GM19099 (cell line): ENCODE data around the gene ARMC2.

Source experiments
- POLR2A ChIP-seq: IDR thresholded peaks from 3 replicates; pipeline ENCODE4 v1.6.1; 2011; ENCODE audit warnings: low read depth; ENCODE audit not compliant: insufficient read length; ENCODE audit errors: extremely low read depth

Gene ARMC2

GRCh38 chr6:109014606-109015005 is 166.4 kb downstream of the ARMC2 start:
- no peak for TF ChIP-seq POLR2A

- TF ChIP-seq POLR2A = no peak
These were observed 167.0 kb downstream of the ARMC2 start for GRCh38 chr6:109015176-109015575.

DNA sequence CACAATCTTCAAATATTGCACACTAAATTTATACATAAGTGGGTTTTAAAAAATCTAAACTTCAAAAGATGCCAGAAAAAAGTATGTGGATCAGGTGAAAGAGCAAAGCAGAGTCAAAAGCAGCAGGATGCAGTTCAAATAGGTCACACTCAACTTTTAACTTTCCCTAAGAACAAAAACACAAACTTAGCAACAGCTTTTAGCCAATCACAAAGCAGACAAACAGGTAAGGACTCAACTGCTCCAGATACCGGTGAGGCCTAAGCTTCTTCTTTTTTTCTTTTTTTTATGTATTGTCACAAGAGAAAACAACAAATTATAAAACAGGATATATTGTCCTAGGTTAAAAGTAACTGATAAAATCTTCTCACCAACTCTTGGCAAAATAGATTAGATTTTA is 171.7 kb downstream of the ARMC2 start:
- no peak for TF ChIP-seq POLR2A

DNA sequence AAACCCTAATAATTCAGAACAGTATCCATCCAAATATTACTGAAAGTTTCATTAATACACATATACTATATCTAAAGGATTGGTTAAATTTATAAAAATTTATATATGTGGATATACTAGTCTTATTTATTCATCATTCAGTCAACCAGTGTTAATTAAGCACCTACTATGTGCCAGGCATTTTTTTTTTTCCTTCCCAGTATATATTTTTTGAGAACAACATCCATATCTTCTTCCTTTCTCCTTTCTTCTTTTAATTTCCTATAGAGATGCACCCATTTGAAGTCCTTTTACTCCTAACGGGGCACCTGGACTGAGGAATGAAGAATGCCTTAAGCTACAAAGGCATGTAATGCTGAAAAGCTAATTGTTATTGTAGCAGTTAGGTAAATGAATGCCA is 173.6 kb downstream of the ARMC2 start:
- no peak for TF ChIP-seq POLR2A

DNA sequence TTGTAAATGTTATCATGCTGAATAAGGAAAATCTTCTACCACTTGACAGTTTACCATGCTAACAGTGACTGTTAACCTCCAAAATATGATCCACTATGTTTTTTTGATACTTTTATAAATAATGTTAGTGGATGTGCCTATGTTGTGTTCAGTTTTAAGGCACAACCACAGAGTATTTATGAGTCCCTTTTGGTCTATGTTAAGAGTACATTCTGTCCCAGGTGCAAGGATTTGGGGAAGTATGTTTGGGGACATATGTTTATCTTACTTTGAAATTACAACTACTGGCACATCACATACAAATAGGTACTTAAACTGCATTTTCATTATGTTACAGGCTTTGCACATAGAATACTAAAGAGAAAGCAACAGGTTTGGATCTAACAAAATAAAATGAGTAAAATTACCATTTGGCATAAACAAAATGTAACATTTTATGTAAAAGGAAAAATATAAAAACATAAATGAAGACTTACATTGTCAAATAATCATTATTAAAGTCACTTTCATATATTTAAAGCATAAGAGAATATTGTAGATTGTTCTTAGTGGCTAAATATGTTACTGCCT is 175.2 kb downstream of the ARMC2 start:
- TF ChIP-seq POLR2A = no peak
